SU-DHL-6 (cell line): ENCODE measurements around the gene AJM1.
A peak's percentile ranks its signal among the peaks of the same experiment; 100 is the strongest.
"Not testable (repeated sequence)": the region's sequence is repeated elsewhere in the genome, so short reads cannot be mapped to it uniquely, and the experiment has no call there.

Source experiments
- H2AFZ ChIP-seq: fragments of 200-600 bp; sonication (generic); 2 replicates; pipeline ENCODE4 v1.6.1; 2014; ENCODE audit warnings: low read depth, mild to moderate bottlenecking, moderate library complexity, mixed read lengths, antibody characterized with exemption, low read length; ENCODE audit not compliant: severe bottlenecking
- H3F3A ChIP-seq: fragments of 200-600 bp; shearing (Covaris generic); 2 replicates; pipeline ENCODE4 v1.6.0; 2016; ENCODE audit warnings: antibody characterized with exemption, mild to moderate bottlenecking; ENCODE audit not compliant: insufficient read depth
- H3K27ac ChIP-seq: fragments of 200-600 bp; sonication (generic); 2 replicates; pipeline ENCODE4 v1.5.1; 2016; ENCODE audit warnings: low read depth, mild to moderate bottlenecking, low read length, moderate library complexity, mixed read lengths
- H3K27me3 ChIP-seq: fragments of 200-600 bp; sonication (generic), shearing (Covaris generic); 2 replicates; pipeline ENCODE4 v1.6.0; 2014; ENCODE audit warnings: mild to moderate bottlenecking, low read length
- H3K36me3 ChIP-seq: fragments of 200-600 bp; sonication (generic); 2 replicates; pipeline ENCODE4 v1.6.1; 2014; ENCODE audit warnings: mild to moderate bottlenecking, low read length, mixed read lengths
- H3K4me2 ChIP-seq: fragments of 300-600, 200-600 bp; shearing (Covaris generic), sonication (generic); 2 replicates; pipeline ENCODE4 v1.6.0; 2014; ENCODE audit warnings: low read length, low read depth, mild to moderate bottlenecking; ENCODE audit not compliant: poor library complexity, severe bottlenecking
- H3K4me3 ChIP-seq: fragments of 200-600 bp; sonication (generic); 2 replicates; pipeline ENCODE4 v1.5.1; 2014; ENCODE audit warnings: antibody characterized with exemption, low read length, mild to moderate bottlenecking, mixed read lengths; ENCODE audit not compliant: insufficient read depth, poor library complexity, severe bottlenecking
- H3K79me2 ChIP-seq: fragments of 200-600 bp; sonication (generic); 2 replicates; pipeline ENCODE4 v1.6.1; 2014; ENCODE audit warnings: mild to moderate bottlenecking, low read length, moderate library complexity; ENCODE audit not compliant: insufficient read depth
- H3K9ac ChIP-seq: fragments of 200-600 bp; sonication (generic); 2 replicates; pipeline ENCODE4 v1.7.0; 2014; ENCODE audit warnings: mild to moderate bottlenecking, low read length
- H3K9me2 ChIP-seq: fragments of 200-600 bp; sonication (generic); replicated peaks from 2 replicates; pipeline ENCODE4 v1.6.1; 2014; ENCODE audit warnings: low read length; ENCODE audit not compliant: insufficient read depth
- H3K9me3 ChIP-seq: fragments of 200-600 bp; sonication (generic); 2 replicates; pipeline ENCODE4 v1.6.1; 2014; ENCODE audit warnings: low read length, mixed read lengths; ENCODE audit not compliant: insufficient read depth
- H4K20me1 ChIP-seq: fragments of 200-600 bp; sonication (generic); 2 replicates; pipeline ENCODE4 v1.6.1; 2014; ENCODE audit warnings: low read depth, mild to moderate bottlenecking, antibody characterized with exemption, low read length, moderate library complexity, mixed read lengths
- CTCF ChIP-seq: fragments of 200-600 bp; sonication (generic); IDR thresholded peaks from one replicate; pipeline ENCODE4 v1.5.1; 2017; ENCODE audit warnings: antibody characterized with exemption, mild to moderate bottlenecking, low read length, moderate library complexity; ENCODE audit not compliant: insufficient read depth, poor library complexity, severe bottlenecking
- EZH2phosphoT487 ChIP-seq: fragments of 200-600 bp; sonication (generic), shearing (Covaris generic); conservative IDR thresholded peaks from 2 replicates; pipeline ENCODE4 v1.6.1; 2018; ENCODE audit warnings: mild to moderate bottlenecking, antibody characterized with exemption, low read length, moderate library complexity, mixed read lengths

AJM1 gene

DNA sequence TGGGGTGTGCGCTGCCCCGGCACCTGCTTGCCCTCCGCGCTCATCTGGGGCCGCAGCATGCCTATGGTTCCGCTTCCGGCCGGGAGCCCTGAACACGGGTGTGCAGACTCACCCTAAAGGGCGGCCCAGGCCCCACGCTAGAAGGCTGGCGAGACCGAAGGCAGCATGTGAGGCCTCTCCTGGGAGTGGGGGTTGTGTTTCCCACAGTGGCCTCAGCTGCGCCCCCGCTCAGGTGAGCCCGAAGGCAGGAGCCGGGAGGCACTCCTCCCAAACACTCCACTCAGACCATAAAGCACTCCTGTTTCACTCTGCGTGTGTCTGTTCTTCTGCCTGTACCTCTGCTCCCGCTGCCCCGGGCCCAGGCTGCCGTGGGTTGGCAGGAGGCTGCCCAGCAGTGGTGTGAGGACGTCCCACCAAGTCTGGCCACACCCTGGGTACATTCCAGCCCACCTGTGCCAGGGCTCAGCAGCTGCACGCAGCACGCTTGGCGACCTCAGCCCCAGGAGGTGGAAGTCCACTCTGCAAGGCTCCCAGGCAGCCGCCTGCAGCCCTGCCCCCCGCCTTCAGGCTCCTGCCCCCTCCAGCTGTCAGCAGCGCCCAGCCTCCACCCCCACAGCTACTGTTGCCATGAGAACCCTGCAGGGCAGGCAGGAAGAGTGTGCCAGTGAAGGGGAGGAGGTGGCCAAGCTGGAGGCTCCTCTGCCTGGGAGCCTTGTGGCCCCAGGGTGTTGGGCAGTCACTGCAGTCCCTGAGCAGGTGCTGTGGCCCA lies 1.2 kb upstream of the AJM1 start:
- Histone ChIP-seq H3K79me2 (no peaks in the 10 kb centered on the region), H2AFZ (no peak overlapping the region), H3K36me3 (no peaks in the 10 kb centered on the region), H3K4me2 (no peak overlapping the region), H3F3A (no peaks in the 10 kb centered on the region; the same call in 1 of the 2 replicates), H3K9ac (no peak overlapping the region), H3K9me3 (no peaks in the 10 kb centered on the region), H3K27ac (no peak overlapping the region), H3K4me3 (no peak overlapping the region), H4K20me1 (no peaks in the 10 kb centered on the region), H3K27me3 (no peaks in the 10 kb centered on the region), H3K9me2 (no peaks in the 10 kb centered on the region)
- no peak for TF ChIP-seq CTCF
- TF ChIP-seq EZH2phosphoT487 = no peak

DNA sequence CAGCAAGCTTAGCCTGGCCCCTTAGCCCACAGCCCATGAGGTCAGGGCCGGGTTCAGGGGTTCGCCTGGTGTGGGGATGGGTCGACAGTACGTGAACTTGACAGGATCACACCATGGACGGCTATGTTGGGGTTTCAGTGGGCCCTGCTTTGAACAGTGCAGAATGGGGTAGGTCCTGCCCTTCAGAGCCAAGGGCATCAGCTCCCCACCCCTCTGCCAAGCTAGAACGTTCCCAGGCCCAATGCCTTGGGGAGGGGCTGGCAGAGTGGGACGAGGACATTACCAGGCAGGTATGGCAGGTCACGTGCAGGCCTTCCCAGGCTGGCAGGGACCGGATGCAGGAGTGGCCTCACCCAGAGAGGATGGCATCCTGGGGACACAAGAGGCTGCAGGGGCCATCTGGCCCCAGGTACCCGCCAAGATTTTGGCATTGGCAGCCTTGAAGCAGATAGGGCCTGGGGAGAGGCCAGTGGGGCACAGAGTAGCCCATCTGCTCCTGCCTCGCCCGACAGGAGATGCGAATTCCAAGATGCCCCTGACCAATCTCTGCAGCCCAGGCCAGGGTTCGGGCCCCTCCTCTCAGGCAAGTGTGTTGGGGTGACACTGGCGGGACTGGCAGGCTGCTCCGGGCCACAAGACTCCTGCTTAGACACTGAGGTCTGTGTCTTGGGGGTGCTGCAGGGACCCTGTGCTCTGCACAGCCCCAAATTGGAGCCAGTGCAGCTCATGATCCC lies 465 bp upstream of the AJM1 start:
- not testable (repeated sequence) for H3K9me3 ChIP-seq, H3K9me2 ChIP-seq, H2AFZ ChIP-seq, H3K27ac ChIP-seq, H3K9ac ChIP-seq, H4K20me1 ChIP-seq, H3K4me3 ChIP-seq, H3F3A ChIP-seq, H3K27me3 ChIP-seq, H3K36me3 ChIP-seq, H3K79me2 ChIP-seq
- H3K4me2 ChIP-seq = peak overlapping the region; percentile 75

- not testable (repeated sequence) for H4K20me1 ChIP-seq, H3K79me2 ChIP-seq, H3K9me3 ChIP-seq, H2AFZ ChIP-seq, H3K4me3 ChIP-seq, H3K27me3 ChIP-seq, H3K36me3 ChIP-seq, H3K9me2 ChIP-seq, H3F3A ChIP-seq
- Histone ChIP-seq H3K9ac (peak overlapping the region; percentile 7; the same call in 1 of the 2 replicates), H3K27ac (peak overlapping the region; percentile 27; the same call in 1 of the 2 replicates), H3K4me2 (peak overlapping the region; percentile 36)
These were observed 1.0 kb downstream of the AJM1 start for GRCh38 chr9:136843159-136843800.

GRCh38 chr9:136843801-136844740 lies 1.8 kb downstream of the AJM1 start:
- not testable (repeated sequence) for H3K27me3 ChIP-seq, H3K9me2 ChIP-seq, H4K20me1 ChIP-seq, H3F3A ChIP-seq, H3K27ac ChIP-seq, H3K36me3 ChIP-seq, H3K79me2 ChIP-seq, H3K9ac ChIP-seq, H2AFZ ChIP-seq, H3K9me3 ChIP-seq, H3K4me3 ChIP-seq
- peak overlapping the region; percentile 36 for H3K4me2 ChIP-seq
- TF ChIP-seq CTCF = peak; percentile 64
